Chondrocyte (in vitro differentiated cells): ENCODE measurements around the gene NMB. TPM values are rescaled to one million over a fixed set of nuclear protein-coding genes. Genes with fewer than 3 reads are reported as not detected.

Experiments
- DNase-seq: peaks from one replicate; pipeline ENCODE4 v3.0.0; 2021; ENCODE audit warnings: mixed read lengths, low spot score
- H3K27ac Mint-ChIP-seq: one replicate; pipeline ENCODE4 v1.8.0; 2021; ENCODE audit warnings: mild to moderate bottlenecking, moderate library complexity, mixed read lengths; ENCODE audit not compliant: unreplicated experiment
- H3K27me3 Mint-ChIP-seq: 2 replicates; pipeline ENCODE4 v1.8.0; 2021; ENCODE audit warnings: low read depth, mixed read lengths
- H3K36me3 Mint-ChIP-seq: 2 replicates; pipeline ENCODE4 v1.8.0; 2021; ENCODE audit warnings: low read depth, mixed read lengths
- H3K4me1 Mint-ChIP-seq: 2 replicates; pipeline ENCODE4 v1.8.0; 2021; ENCODE audit warnings: low read depth, mild to moderate bottlenecking, mixed read lengths
- H3K4me3 Mint-ChIP-seq: one replicate; pipeline ENCODE4 v1.8.0; 2021; ENCODE audit warnings: mild to moderate bottlenecking, moderate library complexity, mixed read lengths; ENCODE audit not compliant: unreplicated experiment
- H3K9me3 Mint-ChIP-seq: 2 replicates; pipeline ENCODE4 v1.8.0; 2021; ENCODE audit warnings: low read depth, mixed read lengths
- total RNA-seq: library from RNA; stranded (reverse); gene quantifications from 3 replicates; pipeline ENCODE4 v1.2.1, GENCODE V29; 2021
- TF ChIP-seq, protein P1 (sequence below): fragments of 200-600 bp; sonication (generic); IDR thresholded peaks from 2 replicates; pipeline ENCODE4 v1.5.0; 2021; ENCODE audit warnings: antibody characterized with exemption, mild to moderate bottlenecking, moderate library complexity

NMB gene
- total RNA-seq, 1 donor from 2014 or later: 7.8 TPM

DNA sequence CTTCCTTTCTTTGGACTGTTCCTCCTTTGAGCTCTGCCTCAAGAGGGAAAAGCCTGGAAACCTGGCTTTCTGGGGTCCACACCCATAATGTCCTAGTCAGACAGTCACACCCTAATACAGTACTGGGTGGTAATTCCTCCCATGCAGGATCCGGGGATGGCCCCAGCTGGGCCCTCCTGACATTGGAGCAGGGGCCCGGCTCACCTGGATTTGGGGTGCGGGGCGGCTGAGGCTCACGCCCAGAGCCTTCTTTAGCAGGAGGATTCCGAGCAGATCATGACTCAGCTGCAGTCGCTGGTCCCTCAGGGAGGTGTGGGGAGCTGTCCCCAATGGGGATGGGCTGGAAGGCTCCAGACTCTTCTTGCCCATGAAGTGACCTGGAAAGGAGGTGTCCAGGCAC is 1.0 kb downstream of the NMB start:
- no peak for DNase-seq
- H3K9me3 Mint-ChIP-seq: no peaks in the 10 kb centered on the region
- no peaks in the 10 kb centered on the region for H3K27me3 Mint-ChIP-seq

DNA sequence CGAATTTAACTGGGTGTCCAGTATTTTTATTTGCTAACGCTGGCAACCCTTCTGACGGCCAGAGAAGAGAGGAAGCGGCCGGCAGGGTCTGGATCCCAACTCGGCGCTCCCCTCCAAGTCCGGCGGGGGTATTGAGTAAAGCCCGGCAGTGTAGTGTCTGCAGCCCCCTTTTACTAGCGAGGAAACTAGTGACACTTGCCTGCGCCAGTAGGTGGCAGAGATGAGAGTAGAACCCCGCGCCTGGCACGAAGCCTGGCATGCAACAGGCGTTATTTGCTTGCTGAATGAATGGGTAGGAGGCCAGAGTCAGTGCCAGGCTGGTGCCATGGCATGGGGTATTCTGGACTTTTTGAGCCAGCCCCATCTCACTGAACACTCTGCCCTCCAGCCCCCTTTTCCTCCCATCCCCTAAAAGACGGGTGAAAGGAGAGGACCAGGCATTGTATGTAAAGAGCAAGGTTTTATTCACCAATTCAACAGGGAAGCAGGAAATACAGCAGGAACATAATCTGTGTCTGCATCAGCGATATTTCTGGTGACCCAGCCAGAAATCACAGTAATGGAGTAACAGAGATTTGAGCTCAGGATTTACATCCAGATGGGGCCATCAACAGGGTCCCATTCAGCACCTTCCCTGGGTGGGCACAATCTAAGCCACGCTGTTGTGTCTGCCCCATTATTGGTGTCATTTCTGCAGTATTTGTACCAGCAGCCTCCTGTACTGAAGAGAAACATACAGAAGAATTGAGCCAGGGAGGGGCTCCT is 3.1 kb downstream of the NMB start:
- Mint-ChIP-seq H3K27me3 (no peaks in the 10 kb centered on the region), H3K4me1 (peaks cover 43% of the 10 kb centered on the region), H3K27ac (peak overlapping the region; percentile 98), H3K4me3 (peak overlapping the region; percentile 95), H3K36me3 (peaks cover 7% of the 10 kb centered on the region), H3K9me3 (no peaks in the 10 kb centered on the region)
- no peak for DNase-seq
- TF ChIP-seq, protein P1, sequence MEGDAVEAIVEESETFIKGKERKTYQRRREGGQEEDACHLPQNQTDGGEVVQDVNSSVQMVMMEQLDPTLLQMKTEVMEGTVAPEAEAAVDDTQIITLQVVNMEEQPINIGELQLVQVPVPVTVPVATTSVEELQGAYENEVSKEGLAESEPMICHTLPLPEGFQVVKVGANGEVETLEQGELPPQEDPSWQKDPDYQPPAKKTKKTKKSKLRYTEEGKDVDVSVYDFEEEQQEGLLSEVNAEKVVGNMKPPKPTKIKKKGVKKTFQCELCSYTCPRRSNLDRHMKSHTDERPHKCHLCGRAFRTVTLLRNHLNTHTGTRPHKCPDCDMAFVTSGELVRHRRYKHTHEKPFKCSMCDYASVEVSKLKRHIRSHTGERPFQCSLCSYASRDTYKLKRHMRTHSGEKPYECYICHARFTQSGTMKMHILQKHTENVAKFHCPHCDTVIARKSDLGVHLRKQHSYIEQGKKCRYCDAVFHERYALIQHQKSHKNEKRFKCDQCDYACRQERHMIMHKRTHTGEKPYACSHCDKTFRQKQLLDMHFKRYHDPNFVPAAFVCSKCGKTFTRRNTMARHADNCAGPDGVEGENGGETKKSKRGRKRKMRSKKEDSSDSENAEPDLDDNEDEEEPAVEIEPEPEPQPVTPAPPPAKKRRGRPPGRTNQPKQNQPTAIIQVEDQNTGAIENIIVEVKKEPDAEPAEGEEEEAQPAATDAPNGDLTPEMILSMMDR: peak; percentile 90

More for the DNA sequence above, 1.0 kb downstream of the NMB start:
- H3K27ac Mint-ChIP-seq: no peak overlapping the region
- TF ChIP-seq, protein P1: no peak
- H3K4me1 Mint-ChIP-seq: peaks cover 37% of the 10 kb centered on the region
- H3K4me3 Mint-ChIP-seq: peak overlapping the region; percentile 67
- H3K36me3 Mint-ChIP-seq: peaks cover 4% of the 10 kb centered on the region

DNA sequence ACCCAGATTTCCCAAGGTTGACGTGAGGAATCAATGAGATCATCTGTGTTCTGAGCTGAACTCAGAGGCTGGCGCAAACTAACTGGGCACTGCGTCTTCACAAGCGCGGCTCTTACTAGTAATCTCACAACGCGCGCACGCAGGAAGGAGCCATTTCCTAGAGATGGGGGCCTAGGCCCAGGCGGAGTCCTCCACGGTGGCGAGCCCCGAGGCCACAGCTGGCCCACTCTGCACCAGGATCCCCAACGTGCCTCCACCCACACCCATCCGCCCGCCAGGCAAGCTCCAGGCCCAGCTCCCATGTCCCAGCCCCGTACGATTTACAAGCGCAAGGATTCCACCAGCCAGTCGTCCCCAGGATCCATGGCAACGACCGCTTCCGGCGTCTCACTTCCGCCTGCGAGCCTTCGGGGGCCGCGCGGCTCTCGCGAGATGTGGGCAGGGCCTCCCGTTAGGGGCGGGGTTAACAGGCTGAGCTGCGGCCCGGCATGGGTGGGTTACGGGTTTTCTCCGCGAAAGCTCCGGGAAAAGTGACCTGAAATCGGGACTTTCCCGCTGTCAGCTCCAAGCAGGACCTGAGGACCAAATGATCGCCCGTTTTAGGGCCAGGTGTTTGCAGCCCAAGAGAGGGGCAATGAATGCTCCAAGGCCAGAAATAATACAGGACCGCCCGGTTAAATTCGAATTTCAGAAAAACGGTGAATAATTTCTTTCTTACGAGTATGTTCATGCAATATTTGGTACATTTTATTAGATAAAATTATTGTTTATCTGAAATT is 3.9 kb downstream of the NMB start, which contains the start of gene WDR73:
WDR73 (minus strand) TSS at position 374 of the 779 bp plus-strand sequence; CDS start at position 365, 9 bp downstream.
- Mint-ChIP-seq H3K27me3 (no peaks in the 10 kb centered on the region), H3K27ac (peak within 1 kb of the TSS; percentile 98), H3K9me3 (no peaks in the 10 kb centered on the region), H3K4me3 (peak within 1 kb of the TSS; percentile 95), H3K36me3 (peaks cover 8% of the 10 kb centered on the region), H3K4me1 (peaks cover 44% of the 10 kb centered on the region)
- peak; percentile 98 for DNase-seq
- TF ChIP-seq, protein P1: no peak

DNA sequence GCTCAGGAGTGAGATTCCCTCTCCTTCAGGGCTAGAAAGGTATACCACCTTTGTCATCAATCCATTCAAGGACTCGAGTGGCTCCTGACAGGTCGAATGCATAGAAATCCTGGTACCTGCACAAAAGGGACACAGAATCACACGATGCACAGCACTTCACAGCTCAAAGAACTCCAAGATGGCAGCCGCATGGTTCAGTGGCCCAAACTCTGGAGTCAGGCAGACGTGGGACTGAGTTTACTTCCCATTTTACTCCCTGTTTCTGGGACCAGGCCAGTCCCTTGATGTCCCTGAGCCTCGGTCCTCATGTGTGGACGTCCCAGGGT is 4.5 kb downstream of the NMB start:
- H3K9me3 Mint-ChIP-seq: no peaks in the 10 kb centered on the region
- no peaks in the 10 kb centered on the region for H3K27me3 Mint-ChIP-seq
- TF ChIP-seq, protein P1: no peak
- H3K36me3 Mint-ChIP-seq: peaks cover 13% of the 10 kb centered on the region
- no peak for DNase-seq
- peak overlapping the region; percentile 98 for H3K27ac Mint-ChIP-seq
- peaks cover 46% of the 10 kb centered on the region for H3K4me1 Mint-ChIP-seq
- H3K4me3 Mint-ChIP-seq: peak overlapping the region; percentile 95

DNA sequence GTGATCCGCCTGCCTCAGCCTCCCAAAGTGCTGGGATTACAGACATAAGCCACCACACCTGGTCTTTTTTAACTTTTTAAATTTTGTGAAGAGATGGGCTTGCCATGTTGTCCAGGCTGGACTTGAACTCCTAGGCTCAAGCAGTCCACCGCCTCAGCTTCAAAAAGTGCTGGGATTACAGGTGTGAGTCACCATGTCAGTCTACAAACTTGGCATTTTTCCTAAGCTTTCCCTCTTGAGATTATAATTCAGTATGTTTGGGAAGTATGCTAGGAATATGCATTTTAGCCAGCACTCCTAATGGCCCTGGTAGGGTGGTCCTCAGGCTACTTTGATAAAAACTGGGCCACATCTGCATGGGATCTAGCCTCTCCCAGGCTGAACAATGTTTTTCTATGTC is 8.3 kb downstream of the NMB start:
- peaks cover 28% of the 10 kb centered on the region for H3K4me1 Mint-ChIP-seq
- no peaks in the 10 kb centered on the region for H3K9me3 Mint-ChIP-seq
- DNase-seq: no peak
- H3K4me3 Mint-ChIP-seq: no peak overlapping the region
- TF ChIP-seq, protein P1: no peak
- H3K27me3 Mint-ChIP-seq: no peaks in the 10 kb centered on the region
- H3K27ac Mint-ChIP-seq: no peak overlapping the region
- H3K36me3 Mint-ChIP-seq: peaks cover 31% of the 10 kb centered on the region
